ENCODE data around the gene NSD2.

- TF ChIP-seq CTCF (IDR thresholded peaks at IDR 0.05), result no peak
- no peak for TF ChIP-seq ZFX (IDR thresholded peaks at IDR 0.05; ENCODE audit: borderline replicate concordance)
These were observed 112.7 kb downstream of the NSD2 start for GRCh38 chr4:1983846-1984405.
